ENCODE measurements around the gene JMJD4.

GRCh38 chr1:227779685-227780084 is 44.6 kb upstream of the JMJD4 start:
- TF ChIP-seq, protein P1, sequence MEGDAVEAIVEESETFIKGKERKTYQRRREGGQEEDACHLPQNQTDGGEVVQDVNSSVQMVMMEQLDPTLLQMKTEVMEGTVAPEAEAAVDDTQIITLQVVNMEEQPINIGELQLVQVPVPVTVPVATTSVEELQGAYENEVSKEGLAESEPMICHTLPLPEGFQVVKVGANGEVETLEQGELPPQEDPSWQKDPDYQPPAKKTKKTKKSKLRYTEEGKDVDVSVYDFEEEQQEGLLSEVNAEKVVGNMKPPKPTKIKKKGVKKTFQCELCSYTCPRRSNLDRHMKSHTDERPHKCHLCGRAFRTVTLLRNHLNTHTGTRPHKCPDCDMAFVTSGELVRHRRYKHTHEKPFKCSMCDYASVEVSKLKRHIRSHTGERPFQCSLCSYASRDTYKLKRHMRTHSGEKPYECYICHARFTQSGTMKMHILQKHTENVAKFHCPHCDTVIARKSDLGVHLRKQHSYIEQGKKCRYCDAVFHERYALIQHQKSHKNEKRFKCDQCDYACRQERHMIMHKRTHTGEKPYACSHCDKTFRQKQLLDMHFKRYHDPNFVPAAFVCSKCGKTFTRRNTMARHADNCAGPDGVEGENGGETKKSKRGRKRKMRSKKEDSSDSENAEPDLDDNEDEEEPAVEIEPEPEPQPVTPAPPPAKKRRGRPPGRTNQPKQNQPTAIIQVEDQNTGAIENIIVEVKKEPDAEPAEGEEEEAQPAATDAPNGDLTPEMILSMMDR (IDR thresholded peaks at IDR 0.05; ENCODE audit: low read depth, low read length) = no peak
- TF ChIP-seq EZH2phosphoT487 (IDR thresholded peaks at IDR 0.05; ENCODE audit: low read depth) = no peak

Data from OCI-LY3 (cell line).